Gastrocnemius medialis (tissue), 4 donors: ENCODE measurements around the gene CACNA2D3. TPM values are rescaled to one million over a fixed set of nuclear protein-coding genes. Genes with fewer than 3 reads are reported as not detected.

Experiments used
- ATAC-seq, 2 donors: fragments of 150-250 bp; one replicate each; pipeline ENCODE4 v1.9.1; 2016
- DNase-seq, 2 donors: peaks; one replicate each; pipeline ENCODE4 v3.0.0-alpha.2; 2019
- H3K27ac ChIP-seq, 4 donors: fragments of 200-600 bp; sonication (generic); 1 replicate in 1 of 4; 2 replicates in 3 of 4; pipeline ENCODE4 v1.5.1; 2016 to 2018; ENCODE audit warnings: mild to moderate bottlenecking in 2 of 4, moderate library complexity in 1 of 4
- H3K27me3 ChIP-seq, 3 donors: fragments of 200-600 bp; sonication (generic) in 2 of 3; 1 replicate in 1 of 3; 2 replicates in 2 of 3; pipeline versions ENCODE4 v1.5.1 to v1.6.0; 2016 to 2019; ENCODE audit warnings: mild to moderate bottlenecking in 1 of 3, moderate library complexity in 1 of 3
- H3K36me3 ChIP-seq, 2 donors: fragments of 200-600 bp; sonication (generic) in 1 of 2; one replicate each; pipeline ENCODE4 v1.5.1; 2017 to 2018
- H3K4me1 ChIP-seq, 2 donors: fragments of 200-600 bp; sonication (generic) in 1 of 2; one replicate each; pipeline ENCODE4 v1.5.1; 2016 to 2017; ENCODE audit warnings: mild to moderate bottlenecking in 2 of 2
- H3K4me3 ChIP-seq, 4 donors: fragments of 200-600 bp; sonication (generic) in 3 of 4; 1 replicate in 1 of 4; 2 replicates in 3 of 4; pipeline ENCODE4 v1.5.1; 2016 to 2019; ENCODE audit warnings: mild to moderate bottlenecking in 2 of 4
- H3K9me3 ChIP-seq, 3 donors: fragments of 200-600 bp; sonication (generic) in 2 of 3; 1 replicate in 1 of 3; 2 replicates in 2 of 3; pipeline ENCODE4 v1.5.1; 2016 to 2019
- CTCF ChIP-seq, 5 experiments: fragments of 450-650 bp in 3 of 5; fragments of 200-600 bp in 2 of 5; sonication (generic) in 2 of 5; IDR thresholded peaks in 4 of 5; conservative IDR thresholded peaks in 1 of 5; 1 replicate in 4 of 5; 2 replicates in 1 of 5; pipeline ENCODE4 v1.5.1; 2016 to 2019; ENCODE audit warnings: antibody characterized with exemption in 5 of 5, mild to moderate bottlenecking in 3 of 5, moderate library complexity in 3 of 5
- POLR2A ChIP-seq, 2 donors: fragments of 450-650 bp; IDR thresholded peaks; one replicate each; pipeline ENCODE4 v1.6.1; 2017; ENCODE audit warnings: antibody characterized with exemption in 2 of 2, mild to moderate bottlenecking in 2 of 2, moderate library complexity in 2 of 2
- in situ Hi-C, 4 donors: fragments of 200-750 bp; cut with MboI; loops; one replicate each; pipeline versions ENCODE4 v1.15.0 to v1.8.0; 2017; ENCODE audit warnings: low sequenced_read_pairs in 4 of 4
- intact Hi-C: fragments of 100-400 bp; cut with DNase I; formaldehyde crosslinking; loops from one replicate; pipeline ENCODE4 v1.15.1; 2023; ENCODE audit warnings: low total_unique reads
- total RNA-seq, 4 donors: library from RNA; depleted of rRNA; stranded (reverse); fragments of >200 nt; gene quantifications; one replicate each; pipeline versions ENCODE4 v1.1.0 to v1.2.3, GENCODE V29; 2016

Gene CACNA2D3
- total RNA-seq, 4 donors from 2014 or later, result 4.7 to 14.4 (median 7.1) TPM

GRCh38 chr3:54822206-54822605 is 699.9 kb downstream of the CACNA2D3 start:
- Histone ChIP-seq H3K9me3 (no peaks in the 10 kb centered on the region), H3K36me3 (no peaks in the 10 kb centered on the region), H3K27ac (no peak overlapping the region), H3K4me3 (no peak overlapping the region), H3K4me1 (peaks cover 12 to 24% of the 10 kb centered on the region in 2 donors), H3K27me3 (no peaks in the 10 kb centered on the region)
- TF ChIP-seq CTCF (IDR thresholded peaks at IDR 0.05 in 4 of 5, conservative IDR thresholded peaks at IDR 0.05 in 1 of 5) (no peak), POLR2A (IDR thresholded peaks at IDR 0.05) (no peak)
- ATAC-seq (peak in 1 of 2 donors; percentile 87), DNase-seq (peak in 1 of 2 donors; percentile 13)
- in situ Hi-C loops, result no loop called here
- intact Hi-C loops, result no loop called here

GRCh38 chr3:54826251-54826691 is 703.9 kb downstream of the CACNA2D3 start:
- intact Hi-C loops (no loop called here), in situ Hi-C loops (loop anchor here in 1 of 4 donors (25.0 kb wide), 1 partner anchor 1436 kb away; no protein-coding TSS in a partner anchor)
- Histone ChIP-seq H3K4me3 (no peak overlapping the region), H3K27me3 (no peaks in the 10 kb centered on the region), H3K9me3 (peaks cover 0 to 4% (median 0%) of the 10 kb centered on the region in 3 donors), H3K4me1 (peaks cover 12 to 24% of the 10 kb centered on the region in 2 donors), H3K27ac (peak overlapping the region in 2 of 4 donors; percentile 16 to 44), H3K36me3 (no peaks in the 10 kb centered on the region)
- ATAC-seq, result peak; percentile 79 to 87
- DNase-seq, result peak in 1 of 2 donors; percentile 22
- TF ChIP-seq POLR2A (IDR thresholded peaks at IDR 0.05) (no peak), CTCF (IDR thresholded peaks at IDR 0.05 in 4 of 5, conservative IDR thresholded peaks at IDR 0.05 in 1 of 5) (no peak)

GRCh38 chr3:54827056-54827687 is 704.8 kb downstream of the CACNA2D3 start:
- H3K4me3 ChIP-seq, result no peak overlapping the region
- TF ChIP-seq POLR2A (IDR thresholded peaks at IDR 0.05), result no peak
- TF ChIP-seq CTCF (IDR thresholded peaks at IDR 0.05 in 4 of 5, conservative IDR thresholded peaks at IDR 0.05 in 1 of 5), result no peak
- no peaks in the 10 kb centered on the region for H3K36me3 ChIP-seq
- DNase-seq (no peak), ATAC-seq (no peak)
- H3K27ac ChIP-seq, result no peak overlapping the region
- H3K27me3 ChIP-seq, result no peaks in the 10 kb centered on the region
- H3K4me1 ChIP-seq, result peaks cover 12 to 18% of the 10 kb centered on the region in 2 donors
- peaks cover 0 to 4% (median 0%) of the 10 kb centered on the region in 3 donors for H3K9me3 ChIP-seq
- in situ Hi-C loops, result loop anchor here in 1 of 4 donors (25.0 kb wide), 1 partner anchor 1435 kb away; no protein-coding TSS in a partner anchor
- intact Hi-C loops, result no loop called here

- Histone ChIP-seq H3K27ac (no peak overlapping the region), H3K27me3 (no peaks in the 10 kb centered on the region), H3K36me3 (no peaks in the 10 kb centered on the region), H3K4me1 (peaks cover 12 to 15% of the 10 kb centered on the region in 2 donors), H3K4me3 (no peak overlapping the region), H3K9me3 (peaks cover 0 to 4% (median 0%) of the 10 kb centered on the region in 3 donors)
- DNase-seq (no peak), ATAC-seq (no peak)
- intact Hi-C loops (no loop called here), in situ Hi-C loops (loop anchor here in 1 of 4 donors (25.0 kb wide), 1 partner anchor 1435 kb away; no protein-coding TSS in a partner anchor)
- TF ChIP-seq POLR2A (IDR thresholded peaks at IDR 0.05) (no peak), CTCF (IDR thresholded peaks at IDR 0.05 in 4 of 5, conservative IDR thresholded peaks at IDR 0.05 in 1 of 5) (no peak)
Observed at GRCh38 chr3:54827776-54828175, 705.4 kb downstream of the CACNA2D3 start.
